Type B pancreatic cell (in vitro differentiated cells): ENCODE results near the gene MTTP. TPM values are rescaled to one million over a fixed set of nuclear protein-coding genes. Genes with fewer than 3 reads are reported as not detected.

ENCODE experiments used
- DNase-seq: peaks from one replicate; pipeline ENCODE4 v3.0.0; 2021; ENCODE audit warnings: mixed read lengths; ENCODE audit not compliant: unreplicated experiment; ENCODE audit errors: extremely low spot score
- H3K27ac Mint-ChIP-seq: 2 replicates; pipeline ENCODE4 v1.8.0; 2021; ENCODE audit warnings: mild to moderate bottlenecking, mixed read lengths
- H3K27me3 Mint-ChIP-seq: 2 replicates; pipeline ENCODE4 v1.8.0; 2021; ENCODE audit warnings: mixed read lengths
- H3K36me3 Mint-ChIP-seq: 2 replicates; pipeline ENCODE4 v1.8.0; 2021; ENCODE audit warnings: mixed read lengths
- H3K4me1 Mint-ChIP-seq: one replicate; pipeline ENCODE4 v1.8.0; 2021; ENCODE audit warnings: mixed read lengths; ENCODE audit not compliant: unreplicated experiment
- H3K4me3 Mint-ChIP-seq: 2 replicates; pipeline ENCODE4 v1.8.0; 2021; ENCODE audit warnings: mild to moderate bottlenecking, mixed read lengths
- H3K9me3 Mint-ChIP-seq: 2 replicates; pipeline ENCODE4 v1.8.0; 2021; ENCODE audit warnings: mixed read lengths
- total RNA-seq: library from RNA; stranded (reverse); gene quantifications from 2 replicates; pipeline ENCODE4 v1.2.1, GENCODE V29; 2021; ENCODE audit warnings: low replicate concordance
- TF ChIP-seq, protein P1 (sequence below): fragments of 200-600 bp; sonication (generic); conservative IDR thresholded peaks from 2 replicates; pipeline ENCODE4 v1.5.0; 2021; ENCODE audit warnings: antibody characterized with exemption, mild to moderate bottlenecking

The MTTP gene
- total RNA-seq, 1 donor from 2014 or later, result 16.0 TPM

DNA sequence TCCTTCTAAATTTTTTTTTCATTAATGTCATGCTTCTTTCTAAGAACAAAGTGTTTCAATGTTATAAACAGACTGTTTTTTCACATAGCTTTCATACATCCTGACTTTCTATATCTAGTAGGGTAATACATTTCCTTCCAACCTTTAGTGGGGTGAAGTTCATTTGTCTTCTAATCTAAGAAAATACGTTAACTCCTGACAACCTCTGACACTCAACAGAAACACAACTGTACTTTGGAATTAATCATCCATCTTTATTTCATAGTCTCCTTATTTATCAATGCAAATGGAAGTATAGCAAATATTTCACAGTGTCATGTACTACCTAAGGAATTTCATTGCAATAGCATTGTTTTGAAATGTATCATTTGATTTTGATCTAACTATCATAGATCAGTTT is 2.7 kb upstream of the MTTP start:
- TF ChIP-seq, protein P1, sequence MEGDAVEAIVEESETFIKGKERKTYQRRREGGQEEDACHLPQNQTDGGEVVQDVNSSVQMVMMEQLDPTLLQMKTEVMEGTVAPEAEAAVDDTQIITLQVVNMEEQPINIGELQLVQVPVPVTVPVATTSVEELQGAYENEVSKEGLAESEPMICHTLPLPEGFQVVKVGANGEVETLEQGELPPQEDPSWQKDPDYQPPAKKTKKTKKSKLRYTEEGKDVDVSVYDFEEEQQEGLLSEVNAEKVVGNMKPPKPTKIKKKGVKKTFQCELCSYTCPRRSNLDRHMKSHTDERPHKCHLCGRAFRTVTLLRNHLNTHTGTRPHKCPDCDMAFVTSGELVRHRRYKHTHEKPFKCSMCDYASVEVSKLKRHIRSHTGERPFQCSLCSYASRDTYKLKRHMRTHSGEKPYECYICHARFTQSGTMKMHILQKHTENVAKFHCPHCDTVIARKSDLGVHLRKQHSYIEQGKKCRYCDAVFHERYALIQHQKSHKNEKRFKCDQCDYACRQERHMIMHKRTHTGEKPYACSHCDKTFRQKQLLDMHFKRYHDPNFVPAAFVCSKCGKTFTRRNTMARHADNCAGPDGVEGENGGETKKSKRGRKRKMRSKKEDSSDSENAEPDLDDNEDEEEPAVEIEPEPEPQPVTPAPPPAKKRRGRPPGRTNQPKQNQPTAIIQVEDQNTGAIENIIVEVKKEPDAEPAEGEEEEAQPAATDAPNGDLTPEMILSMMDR, result no peak
- peaks cover 40% of the 10 kb centered on the region for H3K27me3 Mint-ChIP-seq
- no peaks in the 10 kb centered on the region for H3K9me3 Mint-ChIP-seq
- no peak overlapping the region for H3K4me3 Mint-ChIP-seq
- no peaks in the 10 kb centered on the region for H3K36me3 Mint-ChIP-seq
- no peaks in the 10 kb centered on the region for H3K4me1 Mint-ChIP-seq
- DNase-seq, result no peak
- H3K27ac Mint-ChIP-seq, result no peak overlapping the region

DNA sequence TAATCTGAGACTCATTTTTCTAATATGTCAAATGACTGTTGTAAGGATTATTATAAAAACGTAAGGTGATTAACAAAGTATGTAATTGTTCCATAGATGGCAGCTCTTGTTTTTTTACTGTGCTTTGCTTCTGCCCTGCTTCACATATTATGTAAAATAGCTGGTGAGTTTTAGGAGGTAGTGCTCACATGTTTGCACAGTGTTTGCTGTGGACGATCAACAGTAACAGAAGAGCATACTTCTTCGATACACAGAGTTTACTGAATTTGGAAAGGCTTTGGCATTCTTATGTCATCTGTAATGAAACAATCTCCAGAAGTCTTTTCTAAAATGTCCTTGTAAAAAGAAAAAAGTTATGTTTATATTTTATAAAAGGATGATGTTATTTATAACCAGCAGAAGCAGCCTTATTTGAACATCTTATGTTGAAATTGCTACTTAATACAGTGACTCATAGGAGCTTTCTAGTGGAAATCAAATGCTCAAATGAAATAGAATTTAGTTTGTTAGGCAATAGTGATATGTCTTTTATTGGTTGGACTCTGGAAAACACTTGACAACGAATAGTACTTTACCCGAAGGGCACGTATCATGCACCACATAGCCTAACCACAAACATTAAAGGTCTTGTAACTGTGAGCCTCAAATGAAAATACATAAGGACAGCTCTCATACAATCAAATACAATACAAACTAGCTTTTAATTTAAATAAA is 1.9 kb upstream of the MTTP start:
- no peak overlapping the region for H3K4me3 Mint-ChIP-seq
- H3K27ac Mint-ChIP-seq, result no peak overlapping the region
- H3K9me3 Mint-ChIP-seq, result no peaks in the 10 kb centered on the region
- TF ChIP-seq, protein P1, result no peak
- no peaks in the 10 kb centered on the region for H3K36me3 Mint-ChIP-seq
- no peak for DNase-seq
- H3K4me1 Mint-ChIP-seq, result no peaks in the 10 kb centered on the region
- H3K27me3 Mint-ChIP-seq, result peaks cover 41% of the 10 kb centered on the region

DNA sequence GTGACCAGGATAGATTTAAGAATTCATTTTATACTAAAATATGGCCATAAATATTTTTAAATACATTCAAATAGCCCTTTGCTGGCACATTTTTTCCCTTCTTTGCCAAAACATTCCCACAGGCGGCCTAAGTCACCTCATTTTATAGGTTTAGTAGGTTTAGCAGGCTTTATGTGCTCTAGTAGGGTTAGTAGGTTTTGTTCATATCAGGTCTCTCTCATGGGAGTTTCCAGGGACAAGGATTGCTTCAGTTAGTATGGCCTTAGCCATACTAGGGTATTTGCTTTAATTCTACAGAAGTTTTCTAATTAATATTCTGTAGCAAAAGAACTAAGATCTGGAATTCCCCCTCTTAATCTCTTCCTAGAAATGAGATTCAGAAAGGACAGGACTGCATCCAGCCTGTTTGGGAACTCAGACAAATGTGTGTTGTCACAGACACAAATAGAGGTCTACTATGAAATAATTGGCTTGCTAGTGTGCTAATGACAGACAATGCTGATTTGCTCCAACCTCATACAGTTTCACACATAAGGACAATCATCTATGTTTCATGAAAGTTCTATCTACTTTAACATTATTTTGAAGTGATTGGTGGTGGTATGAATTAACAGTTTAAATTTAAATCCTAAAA is 772 bp upstream of the MTTP start:
- Mint-ChIP-seq H3K27ac (no peak overlapping the region), H3K27me3 (peaks cover 34% of the 10 kb centered on the region), H3K4me1 (no peaks in the 10 kb centered on the region), H3K36me3 (no peaks in the 10 kb centered on the region), H3K9me3 (no peaks in the 10 kb centered on the region), H3K4me3 (no peak overlapping the region)
- TF ChIP-seq, protein P1, result no peak
- no peak for DNase-seq

DNA sequence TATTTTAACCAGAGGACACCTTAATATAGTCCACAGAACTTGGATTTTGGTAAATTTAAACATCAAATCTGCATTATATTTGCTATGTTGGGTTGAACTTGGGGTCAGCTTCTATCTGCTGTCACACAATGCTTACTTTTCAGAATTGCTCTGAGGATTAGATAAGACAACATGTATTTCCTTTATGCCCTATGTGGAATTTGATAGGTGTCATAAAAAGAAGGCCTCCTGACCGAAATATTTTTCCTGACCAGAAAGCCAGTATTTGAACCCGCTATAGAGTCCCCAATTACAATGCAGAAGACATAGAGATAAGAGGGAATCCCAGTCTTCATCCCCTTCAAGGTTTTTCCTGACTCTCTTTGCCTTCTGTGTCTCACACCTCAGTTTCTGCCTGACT is 4.1 kb downstream of the MTTP start:
- H3K4me3 Mint-ChIP-seq, result no peak overlapping the region
- no peak for DNase-seq
- TF ChIP-seq, protein P1, result no peak
- H3K36me3 Mint-ChIP-seq, result no peaks in the 10 kb centered on the region
- H3K27ac Mint-ChIP-seq, result no peak overlapping the region
- H3K9me3 Mint-ChIP-seq, result no peaks in the 10 kb centered on the region
- no peaks in the 10 kb centered on the region for H3K4me1 Mint-ChIP-seq
- H3K27me3 Mint-ChIP-seq, result peaks cover 30% of the 10 kb centered on the region

DNA sequence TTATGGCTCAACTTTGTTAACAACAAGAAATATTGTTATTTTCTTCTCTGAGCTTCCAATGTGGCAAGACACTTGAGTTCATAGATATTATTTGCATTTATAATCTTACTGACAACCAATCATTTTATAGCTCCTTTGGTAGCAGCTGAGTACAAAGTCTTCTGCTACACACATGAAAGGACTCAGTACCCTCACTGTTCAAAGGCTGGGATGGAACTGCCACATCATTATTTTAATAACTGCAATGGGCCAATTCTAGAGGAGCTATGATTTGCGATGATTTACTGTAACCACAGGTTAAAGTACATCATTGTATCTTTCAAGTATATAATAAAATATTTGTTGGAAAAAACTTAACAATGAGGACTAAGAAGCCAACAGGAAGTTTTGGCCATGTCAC is 10.9 kb downstream of the MTTP start:
- no peak overlapping the region for H3K27ac Mint-ChIP-seq
- H3K4me3 Mint-ChIP-seq, result no peak overlapping the region
- no peaks in the 10 kb centered on the region for H3K4me1 Mint-ChIP-seq
- no peaks in the 10 kb centered on the region for H3K9me3 Mint-ChIP-seq
- peaks cover 19% of the 10 kb centered on the region for H3K27me3 Mint-ChIP-seq
- TF ChIP-seq, protein P1, result no peak
- DNase-seq, result no peak
- H3K36me3 Mint-ChIP-seq, result no peaks in the 10 kb centered on the region
